HCT116 (cell line): ENCODE measurements around the gene SYTL5. TPM values are rescaled to one million over a fixed set of nuclear protein-coding genes. Genes with fewer than 3 reads are reported as not detected.

Experiments
- ATAC-seq: fragments of 200-7000 bp; cut with Tn5 transposase; 2 replicates; pipeline ENCODE4 v1.9.1; 2020; ENCODE audit warnings: mild to moderate bottlenecking, moderate library complexity
- BruUV-seq: library from RNA; stranded (reverse); fragments of 400-500 nt; replicated peaks from 2 replicates; lab custom pipeline; 2021; lab: Mats Ljungman, UMichigan
- CTCF ChIA-PET: fragments of 300-600 bp; sonication (Branson Sonifier 250); formaldehyde crosslinking; loops from one replicate; lab custom pipeline; 2021; ENCODE audit warnings: antibody characterized with exemption; lab: Charles Lee
- POLR2A ChIA-PET: fragments of 300-600, 350-600 bp; sonication (Branson Sonifier 250); formaldehyde crosslinking; loops from one replicate; lab custom pipeline; 2021; ENCODE audit warnings: antibody characterized with exemption; lab: Charles Lee
- RAD21 ChIA-PET, 2 experiments: fragments of 300-600 bp; sonication (Branson Sonifier 250); formaldehyde crosslinking; loops; one replicate each; lab custom pipeline; 2023; ENCODE audit warnings: low total read pairs in 2 of 2; ENCODE audit not compliant: uncharacterized antibody in 2 of 2, unreplicated experiment in 2 of 2, low non-redundant PET in 1 of 2; lab: Charles Lee
- DNase-seq: peaks from one replicate; pipeline ENCODE4 v3.0.0-alpha.2; 2010; ENCODE audit warnings: low read depth, low spot score
- H2AFZ ChIP-seq: fragments of 200-600 bp; shearing (Covaris generic), sonication (generic); 2 replicates; pipeline ENCODE4 v1.6.1; 2017; ENCODE audit warnings: low read depth, mixed run types, mixed read lengths, antibody characterized with exemption, low read length; ENCODE audit not compliant: poor library complexity, severe bottlenecking
- H3K27ac ChIP-seq: 2 replicates; pipeline ENCODE4 v1.5.1; 2012; ENCODE audit warnings: low read depth, low read length
- H3K27me3 ChIP-seq: fragments of 200-600 bp; sonication (generic); 2 replicates; pipeline ENCODE4 v1.6.1; 2016; ENCODE audit warnings: mixed run types, low read length, mixed read lengths; ENCODE audit not compliant: insufficient read depth
- H3K36me3 ChIP-seq, 2 experiments: fragments of 200-500 bp in 1 of 2; fragments of 200-600 bp in 1 of 2; sonication (Bioruptor generic) in 1 of 2; sonication (generic) in 1 of 2; 2 replicates each; pipeline versions ENCODE4 v1.5.1 to v1.6.1; 2014 to 2016; ENCODE audit warnings: low read length in 2 of 2, inconsistent platforms in 1 of 2, mixed read lengths in 1 of 2, mixed run types in 1 of 2; ENCODE audit not compliant: insufficient read depth in 2 of 2, control insufficient read depth in 1 of 2
- H3K4me1 ChIP-seq, 2 experiments: fragments of 200-600 bp in 1 of 2; sonication (generic) in 1 of 2; 2 replicates each; pipeline versions ENCODE4 v1.5.1 to v1.6.1; 2012 to 2017; ENCODE audit warnings: low read length in 2 of 2, inconsistent platforms in 1 of 2, mild to moderate bottlenecking in 1 of 2, mixed read lengths in 1 of 2, mixed run types in 1 of 2, moderate library complexity in 1 of 2; ENCODE audit not compliant: insufficient read depth in 2 of 2, control insufficient read depth in 1 of 2
- H3K4me2 ChIP-seq: fragments of 200-600 bp; sonication (generic); 2 replicates; pipeline ENCODE4 v1.6.1; 2017; ENCODE audit warnings: mixed run types, low read length, mixed read lengths
- H3K4me3 ChIP-seq, 2 experiments: fragments of 200-600 bp in 1 of 2; sonication (generic) in 1 of 2; replicated peaks in 1 of 2; 2 replicates each; pipeline ENCODE4 v1.5.1; 2011 to 2016; ENCODE audit warnings: low read length in 2 of 2, control low read depth in 1 of 2, low read depth in 1 of 2, mild to moderate bottlenecking in 1 of 2, mixed read lengths in 1 of 2, mixed run types in 1 of 2
- H3K79me2 ChIP-seq: fragments of 200-600 bp; sonication (generic); 2 replicates; pipeline ENCODE4 v1.6.1; 2017; ENCODE audit warnings: mild to moderate bottlenecking, mixed run types, low read length, moderate library complexity, mixed read lengths; ENCODE audit not compliant: insufficient read depth
- H3K9ac ChIP-seq: fragments of 200-600 bp; sonication (generic); 2 replicates; pipeline ENCODE4 v1.6.1; 2016; ENCODE audit warnings: low read length, mixed read lengths
- H3K9me2 ChIP-seq: fragments of 200-600 bp; sonication (generic), shearing (Covaris generic); 2 replicates; pipeline ENCODE4 v1.6.1; 2017; ENCODE audit warnings: mixed run types, mild to moderate bottlenecking, moderate library complexity; ENCODE audit not compliant: insufficient read depth
- H3K9me3 ChIP-seq, 2 experiments: fragments of 200-500 bp in 1 of 2; fragments of 200-600 bp in 1 of 2; sonication (Bioruptor generic) in 1 of 2; sonication (generic) in 1 of 2; 2 replicates each; pipeline ENCODE4 v1.6.1; 2014 to 2017; ENCODE audit warnings: low read length in 2 of 2, mixed read lengths in 2 of 2, inconsistent platforms in 1 of 2, low read depth in 1 of 2, mild to moderate bottlenecking in 1 of 2, mixed run types in 1 of 2, moderate library complexity in 1 of 2; ENCODE audit not compliant: control insufficient read depth in 1 of 2, insufficient read depth in 1 of 2
- H4K20me1 ChIP-seq: fragments of 200-600 bp; sonication (generic), shearing (Covaris generic); 2 replicates; pipeline ENCODE4 v1.6.1; 2017; ENCODE audit warnings: mixed run types, mild to moderate bottlenecking, moderate library complexity; ENCODE audit not compliant: insufficient read depth
- CBX3 ChIP-seq: IDR thresholded peaks from 2 replicates; pipeline ENCODE4 v1.6.1; 2012; ENCODE audit warnings: low read depth
- CEBPB ChIP-seq: IDR thresholded peaks from 2 replicates; pipeline ENCODE4 v1.6.1; 2012; ENCODE audit warnings: low read depth
- EGR1 ChIP-seq: IDR thresholded peaks from 2 replicates; pipeline ENCODE4 v1.6.1; 2012; ENCODE audit warnings: low read depth
- ELF1 ChIP-seq: IDR thresholded peaks from 2 replicates; pipeline ENCODE4 v1.6.1; 2012; ENCODE audit warnings: low read depth, borderline replicate concordance
- EZH2phosphoT487 ChIP-seq: fragments of 200-600 bp; IDR thresholded peaks from 2 replicates; pipeline ENCODE4 v1.6.1; 2018; ENCODE audit warnings: antibody characterized with exemption, borderline replicate concordance
- FOSL1 ChIP-seq: IDR thresholded peaks from 2 replicates; pipeline ENCODE4 v1.6.1; 2012; ENCODE audit warnings: low read depth
- JUND ChIP-seq: IDR thresholded peaks from 2 replicates; pipeline ENCODE4 v1.6.1; 2012
- POLR2A ChIP-seq: IDR thresholded peaks from 2 replicates; pipeline ENCODE4 v1.7.0; 2011; ENCODE audit warnings: borderline replicate concordance; ENCODE audit not compliant: insufficient read depth, insufficient read length; ENCODE audit errors: extremely low read depth
- RAD21 ChIP-seq: IDR thresholded peaks from 2 replicates; pipeline ENCODE4 v1.6.1; 2012; ENCODE audit warnings: low read depth, mild to moderate bottlenecking
- SIN3A ChIP-seq: IDR thresholded peaks from 2 replicates; pipeline ENCODE4 v1.6.1; 2012; ENCODE audit warnings: low read depth
- SP1 ChIP-seq: IDR thresholded peaks from 2 replicates; pipeline ENCODE4 v1.6.1; 2012; ENCODE audit warnings: low read depth
- SRF ChIP-seq: IDR thresholded peaks from 2 replicates; pipeline ENCODE4 v1.6.1; 2012; ENCODE audit warnings: low read depth
- TCF7L2 ChIP-seq: IDR thresholded peaks from 2 replicates; pipeline ENCODE4 v1.7.0; 2011; ENCODE audit warnings: borderline replicate concordance, inconsistent platforms; ENCODE audit not compliant: insufficient read depth, insufficient read length; ENCODE audit errors: extremely low read depth
- YY1 ChIP-seq: IDR thresholded peaks from 2 replicates; pipeline ENCODE4 v1.6.1; 2011; ENCODE audit warnings: low read length, low read depth, moderate library complexity, mild to moderate bottlenecking; ENCODE audit not compliant: insufficient replicate concordance; ENCODE audit errors: extremely low read depth
- ZFX ChIP-seq: fragments of 450-650 bp; IDR thresholded peaks from 2 replicates; pipeline ENCODE4 v1.6.1; 2017
- ZNF274 ChIP-seq: fragments of 200-500 bp; sonication (Bioruptor generic); IDR thresholded peaks from 2 replicates; pipeline ENCODE4 v1.6.1; 2014; ENCODE audit warnings: mild to moderate bottlenecking, low read depth, low read length, inconsistent platforms
- intact Hi-C: fragments of 100-400 bp; cut with micrococcal nuclease; formaldehyde crosslinking; loops from 2 replicates; pipeline ENCODE4 v1.10.0; 2022
- total RNA-seq: library from RNA; stranded (reverse); gene quantifications from one replicate; pipeline ENCODE4 v1.2.1, GENCODE V29; 2021; ENCODE audit not compliant: unreplicated experiment
- TF ChIP-seq, protein P1 (sequence below): IDR thresholded peaks from 2 replicates; pipeline ENCODE4 v1.6.1; 2012

The SYTL5 gene
- total RNA-seq, 1 experiment from 2014 or later = 0.20 TPM

DNA sequence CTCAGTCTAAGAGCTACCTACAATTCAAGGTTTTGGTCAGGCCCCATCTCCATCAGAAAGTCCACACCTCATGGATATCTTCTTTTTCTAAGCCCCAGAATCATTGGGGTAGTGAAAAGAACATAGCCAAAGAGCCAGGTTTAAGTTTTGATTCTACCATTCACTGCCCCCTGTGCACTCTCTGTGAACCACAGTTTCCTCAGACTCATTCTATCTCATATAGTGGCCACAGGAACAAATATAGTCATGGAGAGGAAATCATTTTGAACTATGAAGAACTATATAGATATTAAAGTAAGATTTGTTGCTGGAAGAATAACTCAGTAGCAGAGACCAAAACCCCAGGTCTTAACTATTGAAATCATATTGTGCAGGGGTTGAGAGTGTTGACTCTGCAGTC is 3.3 kb downstream of the SYTL5 start:
- BruUV-seq = no TSS peak
- H3K4me3 ChIP-seq = no peak overlapping the region
- H3K4me1 ChIP-seq = peaks cover 0 to 5% of the 10 kb centered on the region in 2 experiments; a peak in 1 of 4 replicates
- ATAC-seq = no peak
- no peak overlapping the region for H3K27ac ChIP-seq
- RAD21 ChIA-PET = interaction anchor here in 1 of 2 experiments (0.7 kb wide), 1 partner anchor 12 kb away, joined by 3 read pairs; no protein-coding TSS in a partner anchor
- no peaks in the 10 kb centered on the region for H3K36me3 ChIP-seq
- H3K27me3 ChIP-seq = no peaks in the 10 kb centered on the region
- H3K9me2 ChIP-seq = no peaks in the 10 kb centered on the region
- intact Hi-C loops = no loop called here
- no peak for TF ChIP-seq SP1
- TF ChIP-seq RAD21 = no peak
- TF ChIP-seq ELF1 = no peak
- no peak for TF ChIP-seq YY1
- TF ChIP-seq, protein P1, sequence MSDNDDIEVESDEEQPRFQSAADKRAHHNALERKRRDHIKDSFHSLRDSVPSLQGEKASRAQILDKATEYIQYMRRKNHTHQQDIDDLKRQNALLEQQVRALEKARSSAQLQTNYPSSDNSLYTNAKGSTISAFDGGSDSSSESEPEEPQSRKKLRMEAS = no peak
- TF ChIP-seq ZFX = no peak
- no peak for TF ChIP-seq JUND
- no peak for TF ChIP-seq SIN3A
- no peak for TF ChIP-seq EGR1
- no peak for TF ChIP-seq CEBPB
- no peak for TF ChIP-seq EZH2phosphoT487
- no peak for TF ChIP-seq ZNF274
- no peak for TF ChIP-seq POLR2A
- no peak for TF ChIP-seq TCF7L2
- no peak for TF ChIP-seq CBX3
- TF ChIP-seq SRF = no peak
- no peak for TF ChIP-seq FOSL1
- TF ChIP-seq, all 23 proteins: peak for 0
- no peaks in the 10 kb centered on the region for H3K9me3 ChIP-seq
- H3K79me2 ChIP-seq = no peaks in the 10 kb centered on the region
- H4K20me1 ChIP-seq = no peaks in the 10 kb centered on the region
- CTCF ChIA-PET = no interaction called here
- POLR2A ChIA-PET = no interaction called here
- DNase-seq = no peak
- no peak overlapping the region for H2AFZ ChIP-seq
- no peak overlapping the region for H3K4me2 ChIP-seq
- no peak overlapping the region for H3K9ac ChIP-seq
